Muscle layer of duodenum (tissue), 2 donors: Measurements from ENCODE around the gene KCTD6.

Experiments used
- H3K27ac ChIP-seq: one replicate; pipeline ENCODE4 v1.7.0; 2013; ENCODE audit warnings: mild to moderate bottlenecking, low read length
- H3K27me3 ChIP-seq: one replicate; pipeline ENCODE4 v1.7.0; 2013; ENCODE audit warnings: low read depth, mild to moderate bottlenecking, control low read depth, low read length
- H3K36me3 ChIP-seq, 2 donors: one replicate each; pipeline ENCODE4 v1.7.0; 2013; ENCODE audit warnings: low read length in 2 of 2, control low read depth in 1 of 2, mild to moderate bottlenecking in 1 of 2; ENCODE audit not compliant: insufficient read depth in 2 of 2, control insufficient read depth in 1 of 2
- H3K4me1 ChIP-seq, 2 donors: one replicate each; pipeline ENCODE4 v1.7.0; 2013; ENCODE audit warnings: low read length in 2 of 2, mild to moderate bottlenecking in 2 of 2, control low read depth in 1 of 2, moderate library complexity in 1 of 2; ENCODE audit not compliant: insufficient read depth in 2 of 2, control insufficient read depth in 1 of 2
- H3K4me3 ChIP-seq, 2 donors: one replicate each; pipeline ENCODE4 v1.7.0; 2013; ENCODE audit warnings: low read length in 2 of 2, low read depth in 1 of 2, mild to moderate bottlenecking in 1 of 2
- H3K9me3 ChIP-seq, 2 donors: one replicate each; pipeline ENCODE4 v1.7.0; 2013; ENCODE audit warnings: low read length in 2 of 2, control low read depth in 1 of 2, mild to moderate bottlenecking in 1 of 2; ENCODE audit not compliant: control insufficient read depth in 1 of 2
- donor health status: healthy.

KCTD6 gene

DNA sequence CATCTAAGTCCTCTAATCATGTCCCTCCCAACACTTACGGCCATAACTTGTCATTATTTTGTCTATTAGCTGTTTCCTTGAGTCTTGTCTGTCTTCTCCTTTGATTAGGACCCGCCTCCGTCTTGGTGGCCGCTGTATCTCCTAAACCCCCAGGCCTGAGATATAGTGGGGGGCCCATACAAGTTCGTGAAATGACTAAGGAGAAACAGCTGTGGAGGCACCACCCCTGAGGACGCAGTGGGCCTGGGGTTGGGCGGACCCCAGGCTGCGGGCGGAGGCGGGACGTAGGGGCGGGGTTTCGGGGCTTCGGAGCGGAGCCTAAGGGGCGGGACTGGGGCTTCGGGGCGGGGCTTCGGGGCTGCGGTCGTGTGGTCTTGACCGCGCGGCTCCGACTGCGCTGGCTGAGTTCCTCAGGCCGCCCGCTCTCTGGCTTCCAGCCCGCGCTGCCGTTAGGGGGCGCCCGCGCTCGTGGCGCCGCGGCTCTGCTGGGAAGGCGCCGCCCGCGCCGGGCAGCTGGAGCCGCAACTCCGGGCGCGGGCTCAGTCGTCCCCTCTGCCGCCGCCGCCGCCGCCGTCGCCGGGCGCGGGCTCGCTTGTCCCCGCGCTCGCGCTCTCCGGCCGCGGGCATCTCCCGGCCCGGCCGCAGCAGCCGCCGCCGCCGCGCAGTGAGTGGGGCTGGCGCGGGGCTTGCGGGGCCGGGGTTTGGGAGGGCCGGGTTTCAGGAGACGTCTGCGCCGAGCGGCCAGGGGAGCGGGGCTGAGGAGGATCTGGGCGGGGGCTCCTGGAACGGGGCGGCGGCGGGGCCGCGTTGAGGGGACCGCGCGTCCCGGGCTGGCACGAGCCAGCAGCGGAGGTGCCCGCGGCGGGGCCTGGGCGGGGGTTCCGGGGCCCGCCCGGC lies at the start of gene KCTD6:
Gene KCTD6 (plus strand): TSS at position 591 of the 897 bp plus-strand sequence. CDS start 6,660 bp downstream, outside the sequence.
- Histone ChIP-seq H3K27ac (peak within 1 kb of the TSS; percentile 64), H3K27me3 (no peaks in the 10 kb centered on the region), H3K4me3 (peak within 1 kb of the TSS; percentile 85 to 86), H3K9me3 (no peaks in the 10 kb centered on the region), H3K36me3 (no peaks in the 10 kb centered on the region), H3K4me1 (peaks cover 13 to 38% of the 10 kb centered on the region in 2 donors)

DNA sequence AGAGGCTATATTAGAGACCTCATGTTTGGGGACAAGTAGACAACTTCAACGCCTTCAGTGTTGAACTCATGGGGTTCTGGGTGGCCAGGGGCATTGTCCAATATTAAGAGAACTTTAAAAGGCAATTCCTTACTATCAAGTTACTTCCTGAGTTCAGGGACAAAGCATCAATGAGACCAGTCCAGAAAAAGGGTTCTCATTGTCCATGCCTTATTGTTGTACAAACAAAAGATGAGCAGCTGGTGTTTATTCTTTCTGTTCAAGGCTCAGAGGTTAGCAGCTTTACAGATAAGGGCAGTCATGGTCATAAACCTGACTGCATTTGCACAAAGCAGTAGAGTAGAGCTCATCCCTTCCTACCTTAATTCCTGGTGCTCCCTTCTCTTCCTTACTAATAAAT lies 39.7 kb upstream of the KCTD6 start:
- Histone ChIP-seq H3K9me3 (peaks cover 8 to 11% of the 10 kb centered on the region in 2 donors), H3K36me3 (no peaks in the 10 kb centered on the region), H3K27me3 (no peaks in the 10 kb centered on the region), H3K27ac (no peak overlapping the region), H3K4me1 (no peaks in the 10 kb centered on the region), H3K4me3 (no peak overlapping the region)

DNA sequence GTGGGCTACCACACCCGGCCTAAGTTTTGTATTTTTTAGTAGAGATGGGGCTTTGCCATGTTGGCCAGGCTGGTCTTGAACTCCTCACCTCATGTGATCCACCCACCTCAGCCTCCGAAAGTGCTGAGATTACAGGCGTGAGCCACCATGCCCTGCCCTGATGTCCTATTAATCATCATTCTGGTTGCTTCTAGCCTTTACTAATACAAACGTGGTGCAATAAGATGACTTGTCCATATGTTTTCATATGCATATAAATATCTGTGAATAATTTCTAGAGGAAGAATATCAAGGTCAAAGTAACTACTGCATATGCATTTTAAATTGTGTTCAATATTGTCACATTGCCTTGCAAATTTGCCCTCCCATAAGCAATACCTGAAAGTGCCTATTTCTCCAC lies 32.7 kb upstream of the KCTD6 start:
- Histone ChIP-seq H3K4me1 (peaks cover 4 to 8% of the 10 kb centered on the region in 2 donors), H3K27me3 (no peaks in the 10 kb centered on the region), H3K4me3 (no peak overlapping the region), H3K27ac (no peak overlapping the region), H3K36me3 (no peaks in the 10 kb centered on the region), H3K9me3 (peaks cover 3 to 8% of the 10 kb centered on the region in 2 donors)

DNA sequence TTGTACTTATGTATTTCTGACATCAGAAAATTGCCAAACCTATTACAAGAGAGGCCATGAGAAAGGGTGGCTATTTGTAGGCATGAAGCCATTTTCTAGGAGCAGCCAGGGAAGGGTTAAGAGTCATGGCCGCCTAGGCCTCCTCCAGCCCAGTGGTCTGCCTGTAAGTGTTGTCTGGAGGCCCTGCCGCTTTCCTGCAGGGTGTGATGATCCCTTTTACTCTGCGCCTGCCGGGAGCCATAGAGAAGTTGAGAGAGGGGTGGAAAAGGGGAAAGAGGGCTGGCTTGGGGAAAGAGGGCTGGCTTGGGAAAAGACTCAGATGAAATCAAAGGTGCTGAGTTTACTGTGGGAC lies 29.1 kb upstream of the KCTD6 start:
- Histone ChIP-seq H3K27me3 (no peaks in the 10 kb centered on the region), H3K4me3 (no peak overlapping the region), H3K9me3 (no peaks in the 10 kb centered on the region), H3K27ac (no peak overlapping the region), H3K36me3 (no peaks in the 10 kb centered on the region), H3K4me1 (peaks cover 4 to 8% of the 10 kb centered on the region in 2 donors)

DNA sequence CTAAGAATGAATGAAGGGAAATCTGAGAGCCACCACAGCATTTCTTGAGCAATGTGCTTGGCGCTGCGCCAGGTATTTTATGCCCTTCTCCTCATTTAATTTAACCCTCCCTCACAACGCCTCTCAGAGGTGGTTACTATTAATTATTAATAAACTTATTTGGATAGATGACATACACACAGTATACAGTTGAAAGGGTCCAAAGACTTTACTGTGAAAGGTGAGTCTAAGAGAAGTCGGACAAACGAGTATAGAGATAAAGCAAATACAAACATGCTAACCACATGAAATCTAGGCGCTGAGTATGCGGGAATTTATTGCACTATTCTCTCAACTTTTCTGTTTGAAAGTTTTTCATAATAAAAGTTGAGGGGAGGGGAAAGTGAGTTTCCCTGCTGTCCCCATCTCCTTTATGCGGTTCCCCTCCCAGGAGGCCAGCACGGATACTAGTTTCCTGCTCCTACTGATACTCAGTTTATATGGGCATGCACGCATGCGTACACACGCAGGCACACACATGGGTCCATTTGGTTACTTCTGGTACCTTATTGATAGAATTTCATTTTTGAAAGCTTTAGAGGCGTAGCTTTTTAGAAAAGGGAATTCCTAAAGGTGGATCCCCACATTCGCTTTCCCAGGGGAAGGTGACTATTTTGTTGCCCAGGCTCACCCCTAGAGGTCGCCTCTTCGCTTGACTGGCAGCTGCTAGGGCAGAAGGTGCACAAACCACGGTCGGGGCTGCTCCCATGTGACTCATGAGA lies 28.5 kb upstream of the KCTD6 start:
- H3K4me1 ChIP-seq: peaks cover 4 to 8% of the 10 kb centered on the region in 2 donors
- no peak overlapping the region for H3K27ac ChIP-seq
- H3K9me3 ChIP-seq: no peaks in the 10 kb centered on the region
- peak overlapping the region; percentile 25 to 41 for H3K4me3 ChIP-seq
- H3K36me3 ChIP-seq: no peaks in the 10 kb centered on the region
- no peaks in the 10 kb centered on the region for H3K27me3 ChIP-seq

DNA sequence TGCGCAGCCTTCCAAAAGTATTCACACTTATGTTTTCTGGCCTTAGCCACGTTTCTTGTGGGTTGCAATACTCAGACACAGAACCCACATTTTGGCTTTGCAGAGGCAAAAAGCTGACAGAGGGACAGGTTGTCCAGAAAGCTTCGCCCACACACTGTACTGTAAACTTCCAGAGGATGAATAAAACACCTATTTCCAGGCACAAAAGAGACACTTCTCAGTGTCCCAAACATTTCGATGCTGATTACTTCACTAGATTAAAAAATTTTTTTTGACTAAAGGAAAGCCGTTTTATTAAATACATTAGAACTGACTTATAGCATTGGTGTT lies 28.0 kb upstream of the KCTD6 start:
- Histone ChIP-seq H3K9me3 (no peaks in the 10 kb centered on the region), H3K4me3 (peak overlapping the region in 1 of 2 donors; percentile 25), H3K4me1 (peaks cover 4 to 8% of the 10 kb centered on the region in 2 donors), H3K36me3 (no peaks in the 10 kb centered on the region), H3K27me3 (no peaks in the 10 kb centered on the region), H3K27ac (no peak overlapping the region)

DNA sequence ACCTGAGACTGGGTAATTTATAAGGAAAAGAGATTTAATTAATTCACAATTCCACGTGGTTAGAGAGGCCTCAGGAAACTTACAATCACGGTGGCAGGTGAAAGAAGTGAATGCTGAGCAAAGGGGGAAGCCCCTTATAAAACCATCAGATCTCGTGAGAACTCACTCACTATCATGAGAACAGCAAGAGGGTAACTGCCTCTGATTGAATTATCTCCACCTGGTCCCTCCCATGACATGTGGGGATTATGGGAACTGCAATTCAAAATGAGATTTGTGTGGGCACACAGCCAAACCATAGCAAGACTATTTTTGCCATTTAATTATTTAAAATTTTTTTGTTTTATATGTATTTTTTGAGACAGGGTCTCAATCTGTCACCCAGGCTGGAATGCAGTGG lies 27.0 kb upstream of the KCTD6 start:
- Histone ChIP-seq H3K27me3 (no peaks in the 10 kb centered on the region), H3K4me1 (peaks cover 4 to 8% of the 10 kb centered on the region in 2 donors), H3K27ac (no peak overlapping the region), H3K9me3 (no peaks in the 10 kb centered on the region), H3K36me3 (no peaks in the 10 kb centered on the region), H3K4me3 (no peak overlapping the region)

DNA sequence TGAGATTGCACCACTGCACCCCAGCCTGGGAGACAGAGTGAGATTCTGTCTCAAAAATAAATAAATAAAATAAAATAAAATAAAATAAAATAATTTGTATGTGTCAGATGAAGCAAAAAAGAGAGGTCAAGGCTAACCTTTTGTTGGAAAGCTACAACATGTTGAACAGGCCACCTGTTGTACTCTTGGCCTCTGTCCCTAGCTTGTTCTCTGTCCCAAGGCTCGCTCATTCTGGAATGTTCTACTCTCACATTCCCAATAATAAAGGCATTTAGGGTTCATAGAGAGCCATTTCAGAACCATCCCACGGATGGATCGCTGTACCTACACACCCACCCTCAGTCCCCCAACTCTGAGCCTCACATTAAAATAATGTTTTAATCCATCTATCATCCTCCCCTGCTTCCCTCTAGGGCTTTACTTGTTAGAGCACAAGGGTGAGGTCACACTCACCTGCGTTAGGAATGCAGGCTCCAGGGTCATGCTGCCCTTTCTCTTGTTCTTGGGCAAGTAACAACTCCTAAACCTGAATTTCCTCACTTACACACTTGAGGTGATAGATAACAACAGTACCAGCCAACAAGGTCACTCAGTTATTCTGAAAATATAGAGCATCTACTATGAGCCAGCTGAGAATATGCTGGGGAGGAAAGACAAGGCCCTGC lies 24.9 kb upstream of the KCTD6 start:
- Histone ChIP-seq H3K4me3 (no peak overlapping the region), H3K27me3 (no peaks in the 10 kb centered on the region), H3K9me3 (no peaks in the 10 kb centered on the region), H3K36me3 (no peaks in the 10 kb centered on the region), H3K4me1 (peaks cover 8 to 13% of the 10 kb centered on the region in 2 donors), H3K27ac (no peak overlapping the region)

DNA sequence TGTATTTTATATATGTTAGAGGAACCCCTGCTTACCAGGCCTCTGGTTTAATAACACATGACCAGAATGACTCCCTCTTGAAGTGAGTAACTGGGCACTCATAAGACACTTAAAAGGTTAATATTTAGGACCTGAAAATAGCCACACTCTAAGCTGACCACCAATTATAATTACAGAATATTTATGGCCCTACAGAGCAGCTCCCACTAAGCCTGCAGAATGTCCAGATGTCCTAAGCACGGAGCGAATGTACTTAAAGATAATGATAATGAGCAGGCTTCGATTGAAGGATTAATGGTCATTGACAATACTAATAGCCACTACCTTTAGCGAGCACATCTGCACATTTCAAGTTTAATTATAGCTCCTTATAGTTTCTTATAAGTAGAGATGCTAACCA lies 22.8 kb upstream of the KCTD6 start:
- H3K27ac ChIP-seq: no peak overlapping the region
- no peak overlapping the region for H3K4me3 ChIP-seq
- no peaks in the 10 kb centered on the region for H3K36me3 ChIP-seq
- H3K9me3 ChIP-seq: no peaks in the 10 kb centered on the region
- H3K27me3 ChIP-seq: no peaks in the 10 kb centered on the region
- peaks cover 0 to 9% of the 10 kb centered on the region in 2 donors for H3K4me1 ChIP-seq

DNA sequence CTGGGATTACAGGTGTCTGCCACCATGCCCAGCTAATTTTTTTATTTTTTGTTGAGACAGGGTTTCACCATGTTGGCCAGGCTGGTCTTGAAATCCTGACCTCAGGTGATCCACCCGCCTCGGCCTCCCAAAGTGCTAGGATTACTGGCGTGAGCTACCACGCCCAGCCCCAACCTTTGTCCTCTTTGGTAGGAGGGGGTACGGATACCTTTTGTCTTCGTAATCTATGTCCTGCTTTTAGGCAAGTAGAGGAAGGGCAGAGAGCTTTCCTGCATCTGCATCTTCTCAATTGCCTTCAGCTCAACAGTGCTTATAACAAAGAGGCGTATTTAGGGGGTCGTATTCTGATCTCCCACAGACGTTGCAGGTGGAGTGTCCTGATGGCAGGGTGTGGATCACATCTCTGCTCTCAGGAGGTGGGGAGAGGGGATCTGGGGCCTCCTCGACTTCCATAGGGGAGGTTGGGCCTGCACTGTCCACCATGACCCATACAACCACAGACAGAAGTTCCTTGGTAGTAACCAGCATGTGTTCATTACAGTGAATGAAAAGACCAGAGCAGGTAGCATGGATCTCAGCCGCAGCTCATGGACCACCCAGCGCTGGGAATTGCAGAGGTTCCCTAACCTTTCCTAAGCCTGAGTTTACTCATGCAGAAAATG lies 21.4 kb upstream of the KCTD6 start:
- no peaks in the 10 kb centered on the region for H3K9me3 ChIP-seq
- no peaks in the 10 kb centered on the region for H3K27me3 ChIP-seq
- H3K36me3 ChIP-seq: no peaks in the 10 kb centered on the region
- peaks cover 0 to 9% of the 10 kb centered on the region in 2 donors for H3K4me1 ChIP-seq
- no peak overlapping the region for H3K4me3 ChIP-seq
- no peak overlapping the region for H3K27ac ChIP-seq
